Fibroblast of lung (primary cell): Measurements from ENCODE around the gene KCNJ6. TPM values are rescaled to one million over a fixed set of nuclear protein-coding genes. Genes with fewer than 3 reads are reported as not detected.

ENCODE experiments used
- DNase-seq, 2 donors: peaks; one replicate each; pipeline versions ENCODE4 v3.0.0 to v3.0.0-alpha.2; 2010; ENCODE audit warnings: low read depth in 2 of 2
- H2AFZ ChIP-seq: 2 replicates; pipeline ENCODE4 v1.5.1; 2012; ENCODE audit warnings: low read length, control low read depth, inconsistent platforms
- H3K27ac ChIP-seq: 2 replicates; pipeline ENCODE4 v1.5.1; 2011; ENCODE audit warnings: low read length, control low read depth; ENCODE audit not compliant: insufficient read depth
- H3K27me3 ChIP-seq: 2 replicates; pipeline ENCODE4 v1.5.1; 2011; ENCODE audit warnings: mild to moderate bottlenecking, low read length; ENCODE audit not compliant: control insufficient read depth, insufficient read depth
- H3K36me3 ChIP-seq: 2 replicates; pipeline ENCODE4 v1.5.1; 2011; ENCODE audit warnings: low read length; ENCODE audit not compliant: control insufficient read depth, insufficient read depth
- H3K4me1 ChIP-seq: 2 replicates; pipeline ENCODE4 v1.5.1; 2011; ENCODE audit warnings: low read length; ENCODE audit not compliant: control insufficient read depth, insufficient read depth; ENCODE audit errors: extremely low read depth
- H3K4me2 ChIP-seq: 2 replicates; pipeline ENCODE4 v1.5.1; 2011; ENCODE audit warnings: low read length, control low read depth; ENCODE audit not compliant: insufficient read depth; ENCODE audit errors: extremely low read depth
- H3K4me3 ChIP-seq, 4 experiments: fragments of 200-600 bp in 1 of 4; sonication (generic) in 1 of 4; replicated peaks in 1 of 4; 2 replicates each; pipeline ENCODE4 v1.5.1; 2011 to 2016; ENCODE audit warnings: low read length in 4 of 4, low read depth in 3 of 4, mild to moderate bottlenecking in 3 of 4, control low read depth in 2 of 4, inconsistent platforms in 1 of 4, mixed read lengths in 1 of 4; ENCODE audit not compliant: insufficient read depth in 1 of 4; ENCODE audit errors: control extremely low read depth in 1 of 4
- H3K79me2 ChIP-seq: 2 replicates; pipeline ENCODE4 v1.5.1; 2012; ENCODE audit warnings: mild to moderate bottlenecking, low read length, inconsistent platforms; ENCODE audit not compliant: control insufficient read depth, insufficient read depth
- H3K9ac ChIP-seq: 2 replicates; pipeline ENCODE4 v1.5.1; 2011; ENCODE audit warnings: mild to moderate bottlenecking, low read length, control low read depth; ENCODE audit not compliant: insufficient read depth
- H3K9me3 ChIP-seq: 2 replicates; pipeline ENCODE4 v1.5.1; 2012; ENCODE audit warnings: low read depth, low read length; ENCODE audit not compliant: control insufficient read depth, insufficient read depth
- H4K20me1 ChIP-seq: 2 replicates; pipeline ENCODE4 v1.5.1; 2011; ENCODE audit warnings: low read length; ENCODE audit not compliant: control insufficient read depth, insufficient read depth; ENCODE audit errors: extremely low read depth
- EZH2 ChIP-seq: IDR thresholded peaks from 2 replicates; pipeline ENCODE4 v1.5.1; 2012; ENCODE audit warnings: low read length, control low read depth, mild to moderate bottlenecking; ENCODE audit errors: missing control alignments
- polyA plus RNA-seq, 2 donors: library from polyadenylated mRNA; depleted of rRNA in 1 of 2; stranded (reverse) in 1 of 2; unstranded in 1 of 2; fragments of >200 nt; gene quantifications; 2 replicates each; pipeline ENCODE4 v1.2.1, GENCODE V29; 2011 to 2012; ENCODE audit warnings: missing spikeins in 1 of 2
- total RNA-seq: library from RNA; depleted of rRNA; stranded (reverse); fragments of >200 nt; gene quantifications from 2 replicates; pipeline ENCODE4 v1.2.1, GENCODE V29; 2014
- TF ChIP-seq, protein P1 (sequence below), 2 donors: IDR thresholded peaks in 1 of 2; conservative IDR thresholded peaks in 1 of 2; 1 replicate in 1 of 2; 2 replicates in 1 of 2; pipeline ENCODE4 v1.5.1; 2011 to 2012; ENCODE audit warnings: low read length in 2 of 2, control low read depth in 1 of 2, inconsistent platforms in 1 of 2, low read depth in 1 of 2, mild to moderate bottlenecking in 1 of 2

KCNJ6 gene
- total and polyA plus RNA-seq, 2 donors (not counting 1 experiment from before 2014, with no cell fraction given), result under 0.01 to 7.6 TPM

DNA sequence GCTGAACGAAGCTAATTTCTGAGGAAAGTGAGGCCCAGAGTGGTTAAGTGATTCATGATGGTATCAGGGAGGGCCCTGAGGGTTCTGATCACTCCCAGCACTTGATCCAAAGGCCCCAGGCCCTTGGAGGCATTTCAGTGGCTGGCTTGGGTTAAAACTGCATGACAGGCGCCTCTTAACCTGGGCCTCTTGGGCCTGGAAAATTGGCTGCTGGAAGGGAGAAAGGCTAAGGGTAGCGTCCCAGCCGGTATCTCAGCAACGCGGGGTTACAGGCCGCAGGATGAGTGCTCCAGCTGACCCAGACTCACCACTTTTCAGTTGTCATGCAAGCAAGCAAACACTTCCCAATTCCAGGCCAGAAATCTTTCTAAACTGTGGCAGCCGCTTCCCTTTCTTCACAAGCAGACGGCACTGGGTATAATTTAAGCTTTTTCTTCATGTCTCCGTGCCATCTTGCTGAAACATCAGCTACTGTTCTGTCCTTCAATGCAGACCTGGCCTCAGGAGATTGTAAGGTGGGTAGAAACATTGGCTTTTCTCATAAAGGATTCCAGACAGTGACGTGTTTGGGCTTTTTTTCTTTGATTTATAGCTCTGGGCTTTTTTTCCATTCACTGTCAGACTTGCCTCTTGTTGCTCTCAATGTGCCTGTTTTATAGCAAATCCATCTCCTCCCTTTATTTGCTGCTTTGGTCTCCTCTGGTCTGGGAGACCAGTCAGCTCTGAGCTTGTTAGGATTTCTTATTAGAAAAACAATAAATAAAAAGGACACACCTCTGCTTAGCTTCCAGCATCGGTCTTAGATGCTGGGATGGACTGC is 229.1 kb downstream of the KCNJ6 start:
- H2AFZ ChIP-seq, result no peak overlapping the region
- no peaks in the 10 kb centered on the region for H3K79me2 ChIP-seq
- H3K27me3 ChIP-seq, result no peaks in the 10 kb centered on the region
- no peak overlapping the region for H3K9ac ChIP-seq
- no peaks in the 10 kb centered on the region for H3K4me1 ChIP-seq
- no peak for TF ChIP-seq EZH2
- TF ChIP-seq, protein P1, sequence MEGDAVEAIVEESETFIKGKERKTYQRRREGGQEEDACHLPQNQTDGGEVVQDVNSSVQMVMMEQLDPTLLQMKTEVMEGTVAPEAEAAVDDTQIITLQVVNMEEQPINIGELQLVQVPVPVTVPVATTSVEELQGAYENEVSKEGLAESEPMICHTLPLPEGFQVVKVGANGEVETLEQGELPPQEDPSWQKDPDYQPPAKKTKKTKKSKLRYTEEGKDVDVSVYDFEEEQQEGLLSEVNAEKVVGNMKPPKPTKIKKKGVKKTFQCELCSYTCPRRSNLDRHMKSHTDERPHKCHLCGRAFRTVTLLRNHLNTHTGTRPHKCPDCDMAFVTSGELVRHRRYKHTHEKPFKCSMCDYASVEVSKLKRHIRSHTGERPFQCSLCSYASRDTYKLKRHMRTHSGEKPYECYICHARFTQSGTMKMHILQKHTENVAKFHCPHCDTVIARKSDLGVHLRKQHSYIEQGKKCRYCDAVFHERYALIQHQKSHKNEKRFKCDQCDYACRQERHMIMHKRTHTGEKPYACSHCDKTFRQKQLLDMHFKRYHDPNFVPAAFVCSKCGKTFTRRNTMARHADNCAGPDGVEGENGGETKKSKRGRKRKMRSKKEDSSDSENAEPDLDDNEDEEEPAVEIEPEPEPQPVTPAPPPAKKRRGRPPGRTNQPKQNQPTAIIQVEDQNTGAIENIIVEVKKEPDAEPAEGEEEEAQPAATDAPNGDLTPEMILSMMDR (conservative IDR thresholded peaks at IDR 0.05 in 1 of 2, IDR thresholded peaks at IDR 0.05 in 1 of 2; ENCODE audit: low read depth in 1 of 2, low read length in 2 of 2), result no peak
- H3K4me3 ChIP-seq, result no peak overlapping the region
- no peaks in the 10 kb centered on the region for H3K9me3 ChIP-seq
- no peak overlapping the region for H3K4me2 ChIP-seq
- no peaks in the 10 kb centered on the region for H3K36me3 ChIP-seq
- no peak for DNase-seq
- no peak overlapping the region for H3K27ac ChIP-seq
- H4K20me1 ChIP-seq, result no peaks in the 10 kb centered on the region

DNA sequence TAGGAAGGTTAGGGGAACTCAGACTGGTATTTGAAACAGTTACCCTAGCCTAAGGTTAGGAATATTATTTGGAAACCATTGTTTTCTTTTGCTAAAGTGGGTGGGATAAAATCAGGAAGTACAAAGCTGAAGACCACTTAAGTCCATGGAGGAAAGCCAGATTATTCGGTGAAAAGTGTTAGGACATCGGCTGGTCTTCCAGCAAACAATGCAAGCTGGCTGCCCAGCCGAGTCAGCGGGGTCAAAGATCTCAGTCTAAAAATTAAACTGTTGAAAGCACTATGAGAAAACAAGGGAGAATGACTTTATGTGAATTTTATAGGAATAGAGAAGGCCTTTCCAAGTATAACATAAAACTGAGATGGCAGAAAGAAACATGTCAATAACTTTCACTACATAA is 231.7 kb downstream of the KCNJ6 start:
- Histone ChIP-seq H3K4me3 (no peak overlapping the region), H3K36me3 (no peaks in the 10 kb centered on the region), H4K20me1 (no peaks in the 10 kb centered on the region), H3K9ac (no peak overlapping the region), H3K4me2 (no peak overlapping the region), H3K27me3 (no peaks in the 10 kb centered on the region), H3K9me3 (no peaks in the 10 kb centered on the region), H2AFZ (no peak overlapping the region), H3K27ac (no peak overlapping the region), H3K79me2 (no peaks in the 10 kb centered on the region), H3K4me1 (no peaks in the 10 kb centered on the region)
- TF ChIP-seq, protein P1 (conservative IDR thresholded peaks at IDR 0.05 in 1 of 2, IDR thresholded peaks at IDR 0.05 in 1 of 2; ENCODE audit: low read depth in 1 of 2, low read length in 2 of 2), result no peak
- no peak for TF ChIP-seq EZH2
- DNase-seq, result no peak

DNA sequence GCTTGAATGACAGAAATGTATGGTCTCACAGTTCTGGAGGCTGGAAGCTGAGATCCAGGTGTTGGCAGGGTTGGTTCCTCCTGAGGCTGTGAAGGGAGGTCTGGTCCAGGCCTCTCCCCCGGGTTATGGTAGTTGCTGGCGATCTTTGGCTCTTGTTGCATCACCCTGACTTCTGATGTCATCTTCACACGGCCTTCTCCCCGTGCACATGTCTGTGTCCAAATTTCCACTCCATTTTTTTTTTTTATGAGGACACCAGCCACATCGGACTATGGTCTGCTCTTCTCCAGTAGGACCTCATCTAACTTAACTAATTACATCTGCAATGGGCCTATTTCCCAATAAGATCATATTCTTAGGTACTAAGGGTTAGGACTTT is 232.2 kb downstream of the KCNJ6 start:
- Histone ChIP-seq H3K9ac (no peak overlapping the region), H3K79me2 (no peaks in the 10 kb centered on the region), H3K27me3 (no peaks in the 10 kb centered on the region), H3K4me3 (no peak overlapping the region), H3K4me1 (no peaks in the 10 kb centered on the region), H3K4me2 (no peak overlapping the region), H3K27ac (no peak overlapping the region), H3K36me3 (no peaks in the 10 kb centered on the region), H2AFZ (no peak overlapping the region), H4K20me1 (no peaks in the 10 kb centered on the region), H3K9me3 (no peaks in the 10 kb centered on the region)
- TF ChIP-seq EZH2, result no peak
- TF ChIP-seq, protein P1 (conservative IDR thresholded peaks at IDR 0.05 in 1 of 2, IDR thresholded peaks at IDR 0.05 in 1 of 2; ENCODE audit: low read depth in 1 of 2, low read length in 2 of 2), result no peak
- no peak for DNase-seq
